Measurements from ENCODE around the gene TMEM115.

DNA sequence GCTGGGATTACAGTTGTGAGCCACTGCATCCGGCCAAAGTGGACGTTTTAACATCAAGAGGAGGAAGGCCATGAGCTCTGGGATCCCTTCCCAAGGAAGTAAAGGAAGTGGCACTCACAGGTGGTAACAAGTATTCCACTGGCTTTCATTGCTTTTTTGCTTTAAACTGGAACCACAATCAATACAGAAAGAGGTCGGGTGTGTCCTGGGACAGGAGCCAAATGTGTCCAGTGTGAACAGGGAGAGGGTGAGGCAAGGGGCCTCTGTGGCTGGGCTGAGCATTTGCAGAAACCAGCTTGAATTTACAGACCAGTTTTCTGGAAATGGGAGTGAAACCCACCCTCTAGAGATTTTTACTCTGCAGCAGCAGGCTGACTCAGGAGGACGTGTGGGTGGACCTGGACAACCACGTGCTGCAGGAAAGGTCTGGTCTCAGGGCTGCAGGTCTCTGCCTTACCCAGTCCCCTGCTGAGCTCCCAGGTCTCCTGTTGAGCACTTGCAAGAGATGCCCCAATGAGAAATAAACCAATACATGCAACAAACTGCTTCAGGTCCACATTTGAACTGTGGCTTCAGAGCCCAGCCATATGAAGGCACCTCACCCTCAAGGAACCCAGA lies 42.8 kb upstream of the TMEM115 start:
- TF ChIP-seq POLR2A (IDR thresholded peaks at IDR 0.05) (no peak), EP300 (IDR thresholded peaks at IDR 0.05; ENCODE audit: low read depth) (no peak)
- TF ChIP-seq, protein P1, sequence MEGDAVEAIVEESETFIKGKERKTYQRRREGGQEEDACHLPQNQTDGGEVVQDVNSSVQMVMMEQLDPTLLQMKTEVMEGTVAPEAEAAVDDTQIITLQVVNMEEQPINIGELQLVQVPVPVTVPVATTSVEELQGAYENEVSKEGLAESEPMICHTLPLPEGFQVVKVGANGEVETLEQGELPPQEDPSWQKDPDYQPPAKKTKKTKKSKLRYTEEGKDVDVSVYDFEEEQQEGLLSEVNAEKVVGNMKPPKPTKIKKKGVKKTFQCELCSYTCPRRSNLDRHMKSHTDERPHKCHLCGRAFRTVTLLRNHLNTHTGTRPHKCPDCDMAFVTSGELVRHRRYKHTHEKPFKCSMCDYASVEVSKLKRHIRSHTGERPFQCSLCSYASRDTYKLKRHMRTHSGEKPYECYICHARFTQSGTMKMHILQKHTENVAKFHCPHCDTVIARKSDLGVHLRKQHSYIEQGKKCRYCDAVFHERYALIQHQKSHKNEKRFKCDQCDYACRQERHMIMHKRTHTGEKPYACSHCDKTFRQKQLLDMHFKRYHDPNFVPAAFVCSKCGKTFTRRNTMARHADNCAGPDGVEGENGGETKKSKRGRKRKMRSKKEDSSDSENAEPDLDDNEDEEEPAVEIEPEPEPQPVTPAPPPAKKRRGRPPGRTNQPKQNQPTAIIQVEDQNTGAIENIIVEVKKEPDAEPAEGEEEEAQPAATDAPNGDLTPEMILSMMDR (IDR thresholded peaks at IDR 0.05), result no peak
